IPS DF 6.9 (cell line): ENCODE measurements around the gene APCS.

Experiments
- DNase-seq: peaks from one replicate; pipeline ENCODE4 v3.0.0-alpha.2; 2013; ENCODE audit warnings: low read depth, low spot score
- H3K27ac ChIP-seq: one replicate; pipeline ENCODE4 v1.5.1; 2013; ENCODE audit warnings: low read length, control low read depth
- H3K27me3 ChIP-seq: 2 replicates; pipeline ENCODE4 v1.6.1; 2013; ENCODE audit warnings: mild to moderate bottlenecking, low read length; ENCODE audit not compliant: control insufficient read depth, insufficient read depth
- H3K36me3 ChIP-seq: 2 replicates; pipeline ENCODE4 v1.6.1; 2013; ENCODE audit warnings: low read length; ENCODE audit not compliant: control insufficient read depth, insufficient read depth
- H3K4me1 ChIP-seq: 2 replicates; pipeline ENCODE4 v1.6.1; 2013; ENCODE audit warnings: low read length; ENCODE audit not compliant: control insufficient read depth, insufficient read depth
- H3K4me3 ChIP-seq: 2 replicates; pipeline ENCODE4 v1.5.1; 2013; ENCODE audit warnings: mild to moderate bottlenecking, low read length
- H3K9me3 ChIP-seq: 2 replicates; pipeline ENCODE4 v1.6.1; 2013; ENCODE audit warnings: low read length, inconsistent platforms; ENCODE audit not compliant: control insufficient read depth, insufficient read depth
- WGBS: extraction: QIAGEN DNeasy Blood & Tissue Kit; methylation state at CpG from one replicate; pipeline ENCODE4 v1.1.7; 2013; ENCODE audit warnings: mixed read lengths, missing lambda C conversion rate; ENCODE audit not compliant: insufficient read length, insufficient coverage; 5-methylcytosine and 5-hydroxymethylcytosine counted together

APCS gene, protein sequence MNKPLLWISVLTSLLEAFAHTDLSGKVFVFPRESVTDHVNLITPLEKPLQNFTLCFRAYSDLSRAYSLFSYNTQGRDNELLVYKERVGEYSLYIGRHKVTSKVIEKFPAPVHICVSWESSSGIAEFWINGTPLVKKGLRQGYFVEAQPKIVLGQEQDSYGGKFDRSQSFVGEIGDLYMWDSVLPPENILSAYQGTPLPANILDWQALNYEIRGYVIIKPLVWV

DNA sequence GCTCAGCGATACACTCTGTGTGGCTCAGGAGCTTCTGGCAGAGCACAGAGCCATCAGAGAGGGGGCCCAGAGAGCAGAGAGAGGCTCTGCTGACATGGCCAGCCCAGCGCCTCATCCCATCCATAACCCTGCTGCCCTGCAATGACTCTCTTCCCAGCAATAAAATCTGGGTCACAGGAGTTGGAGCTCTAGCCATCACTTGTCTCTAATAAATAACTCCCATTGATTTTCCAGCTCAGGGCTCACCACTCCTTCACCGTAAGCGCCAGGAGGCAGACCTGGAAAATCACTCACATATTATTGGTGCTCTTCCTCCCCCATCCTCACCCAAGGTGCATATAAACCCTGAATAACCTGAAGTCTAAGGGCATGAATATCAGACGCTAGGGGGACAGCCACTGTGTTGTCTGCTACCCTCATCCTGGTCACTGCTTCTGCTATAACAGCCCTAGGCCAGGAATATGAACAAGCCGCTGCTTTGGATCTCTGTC is at the start of gene APCS:
TSS of gene APCS (plus strand) at position 366 of the 491 bp plus-strand sequence. CDS start at position 462, 96 bp downstream.
- no peaks in the 10 kb centered on the region for H3K36me3 ChIP-seq
- no CpG with 5 or more reads among the region's 6 CpGs for WGBS
- no peaks in the 10 kb centered on the region for H3K27me3 ChIP-seq
- DNase-seq = no peak
- H3K4me3 ChIP-seq = no peak within 1 kb of the TSS
- H3K9me3 ChIP-seq = no peaks in the 10 kb centered on the region
- H3K4me1 ChIP-seq = no peaks in the 10 kb centered on the region
- H3K27ac ChIP-seq = no peak within 1 kb of the TSS

DNA sequence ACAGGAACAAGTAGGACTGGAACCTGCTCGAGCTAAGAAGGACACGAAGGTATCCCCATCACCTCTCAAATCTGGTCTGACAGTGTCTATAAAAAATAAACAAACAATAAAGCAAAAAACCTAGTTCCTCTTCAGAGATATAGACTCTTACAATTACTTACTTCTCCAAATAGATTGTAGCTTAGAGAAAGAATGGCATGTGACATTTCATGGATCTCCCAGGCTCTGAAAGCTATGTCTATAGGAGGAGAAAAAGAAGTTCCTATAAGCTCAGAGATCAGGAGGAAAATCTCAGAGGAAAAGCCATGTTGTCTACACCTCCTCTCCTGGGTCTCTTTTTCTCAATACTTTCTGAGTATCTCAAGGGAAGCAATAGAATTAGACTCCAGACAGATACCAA is 39.5 kb upstream of the APCS start:
- DNase-seq = no peak
- no CpG with 5 or more reads among the region's 2 CpGs for WGBS
- no peaks in the 10 kb centered on the region for H3K27me3 ChIP-seq
- H3K4me1 ChIP-seq = no peaks in the 10 kb centered on the region
- no peaks in the 10 kb centered on the region for H3K9me3 ChIP-seq
- H3K4me3 ChIP-seq = no peak overlapping the region
- H3K27ac ChIP-seq = no peak overlapping the region
- H3K36me3 ChIP-seq = no peaks in the 10 kb centered on the region

DNA sequence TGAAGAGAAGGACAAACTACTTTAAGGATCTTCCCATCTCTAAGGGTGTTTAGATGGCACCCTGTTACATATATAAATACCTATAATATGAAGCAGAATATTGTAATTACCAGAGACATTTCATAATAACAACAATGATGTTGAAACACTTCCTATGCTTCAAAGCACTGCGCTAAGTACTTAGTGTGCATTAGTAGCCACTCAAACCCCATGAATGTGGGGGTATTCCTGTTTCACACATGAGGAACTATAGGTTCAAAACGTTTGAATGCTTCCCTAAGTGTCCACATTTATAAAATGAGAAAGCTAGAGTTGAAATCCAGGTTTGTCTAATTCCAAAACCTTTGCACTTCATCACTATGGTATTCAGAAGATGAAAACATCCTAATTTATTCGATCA is 33.4 kb upstream of the APCS start:
- no peak for DNase-seq
- WGBS = no CpG with 5 or more reads among the region's 3 CpGs

DNA sequence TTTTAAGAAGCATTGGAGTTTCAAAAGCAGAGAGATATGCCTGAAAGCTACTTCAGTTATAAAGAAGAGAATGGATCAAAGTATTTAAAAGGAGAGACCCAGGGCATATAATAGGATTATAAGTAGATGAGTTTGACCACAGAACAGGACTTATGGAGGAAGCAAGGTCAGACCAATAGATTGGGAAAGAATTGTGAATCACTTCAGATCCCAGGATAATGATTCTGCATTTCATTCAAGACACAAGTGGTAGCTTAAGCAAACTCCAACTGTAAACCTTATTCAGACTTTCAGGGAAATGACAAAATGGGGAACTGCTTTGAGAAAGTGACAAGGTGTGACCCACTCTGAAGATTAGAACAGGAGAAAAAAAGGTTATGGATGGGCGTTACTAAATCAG is 32.9 kb upstream of the APCS start:
- DNase-seq = no peak
- Histone ChIP-seq H3K4me3 (no peak overlapping the region), H3K27me3 (no peaks in the 10 kb centered on the region), H3K36me3 (no peaks in the 10 kb centered on the region), H3K27ac (no peak overlapping the region), H3K4me1 (no peaks in the 10 kb centered on the region), H3K9me3 (no peaks in the 10 kb centered on the region)
- WGBS = no CpG with 5 or more reads among the region's 1 CpG

More for the DNA sequence above, 33.4 kb upstream of the APCS start:
- no peak overlapping the region for H3K27ac ChIP-seq
- no peak overlapping the region for H3K4me3 ChIP-seq
- H3K4me1 ChIP-seq = no peaks in the 10 kb centered on the region
- H3K27me3 ChIP-seq = no peaks in the 10 kb centered on the region
- H3K9me3 ChIP-seq = no peaks in the 10 kb centered on the region
- no peaks in the 10 kb centered on the region for H3K36me3 ChIP-seq

DNA sequence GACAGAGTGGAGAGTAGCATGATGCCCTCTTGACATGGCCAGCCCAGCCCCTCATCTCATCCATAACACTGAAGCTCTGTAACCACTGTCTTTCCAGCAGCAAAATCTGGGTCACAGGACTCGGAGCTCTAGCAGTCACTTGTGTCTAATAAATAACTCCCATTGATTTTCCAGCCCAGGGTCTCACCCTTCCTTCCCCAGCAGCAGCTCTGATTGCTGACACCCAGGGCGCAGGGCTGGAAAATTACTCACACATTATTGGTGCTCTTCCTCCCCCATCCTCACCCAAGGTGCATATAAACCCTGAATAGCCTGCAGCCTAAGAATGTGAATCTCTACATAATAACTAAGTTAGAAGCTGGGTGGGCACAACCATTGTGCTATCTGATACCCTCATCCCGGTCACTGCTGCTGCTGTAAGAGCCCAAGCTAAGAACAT is 30.7 kb upstream of the APCS start:
- no peaks in the 10 kb centered on the region for H3K36me3 ChIP-seq
- DNase-seq = no peak
- no peak overlapping the region for H3K4me3 ChIP-seq
- H3K27me3 ChIP-seq = no peaks in the 10 kb centered on the region
- no peaks in the 10 kb centered on the region for H3K9me3 ChIP-seq
- WGBS = no CpG with 5 or more reads among the region's 3 CpGs
- no peaks in the 10 kb centered on the region for H3K4me1 ChIP-seq
- H3K27ac ChIP-seq = no peak overlapping the region

DNA sequence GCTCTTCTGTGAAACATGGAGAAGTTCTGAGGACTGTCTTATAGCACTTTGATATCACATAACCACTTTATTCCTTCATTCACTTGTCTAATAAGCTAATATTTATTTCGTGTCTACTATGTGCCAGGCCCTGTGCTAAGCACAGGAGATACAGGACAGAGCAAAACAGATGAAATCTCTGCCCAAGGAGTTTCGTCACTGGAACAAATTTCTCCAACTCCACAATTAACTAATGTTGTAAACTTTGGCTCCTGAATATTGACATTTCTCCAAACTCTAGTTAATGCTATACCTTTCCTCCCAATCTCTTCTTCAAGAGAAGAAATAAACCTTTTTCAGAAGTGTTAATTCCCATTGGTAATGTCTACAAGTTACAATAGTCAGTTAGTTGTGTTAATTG is 27.0 kb upstream of the APCS start:
- H3K4me1 ChIP-seq = peaks cover 2% of the 10 kb centered on the region; the same call in 1 of the 2 replicates
- H3K27ac ChIP-seq = no peak overlapping the region
- H3K9me3 ChIP-seq = no peaks in the 10 kb centered on the region
- no peaks in the 10 kb centered on the region for H3K27me3 ChIP-seq
- no peaks in the 10 kb centered on the region for H3K36me3 ChIP-seq
- WGBS = no CpG with 5 or more reads among the region's 2 CpGs
- DNase-seq = no peak
- no peak overlapping the region for H3K4me3 ChIP-seq

DNA sequence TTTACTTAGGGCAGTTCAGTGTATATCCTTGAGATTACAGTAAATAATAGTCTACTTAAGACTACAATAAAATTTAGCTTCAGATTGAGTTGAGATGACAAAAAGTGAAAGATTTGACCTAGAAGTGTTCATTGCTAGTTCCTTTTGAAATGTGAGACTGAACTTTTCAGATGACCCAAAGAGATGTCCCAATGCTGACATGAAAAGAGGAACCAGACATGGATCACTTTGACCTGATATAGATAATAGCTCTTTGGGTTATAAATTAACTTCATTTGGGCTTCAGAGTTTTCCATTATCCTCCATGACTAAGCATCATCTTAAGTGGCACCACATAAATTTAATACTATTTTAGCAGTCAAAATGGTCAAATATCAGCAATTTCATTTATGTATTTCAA is 26.1 kb upstream of the APCS start:
- Histone ChIP-seq H3K36me3 (no peaks in the 10 kb centered on the region), H3K4me1 (peaks cover 2% of the 10 kb centered on the region; the same call in 1 of the 2 replicates), H3K27me3 (no peaks in the 10 kb centered on the region), H3K4me3 (no peak overlapping the region), H3K27ac (no peak overlapping the region), H3K9me3 (no peaks in the 10 kb centered on the region)
- DNase-seq = no peak

DNA sequence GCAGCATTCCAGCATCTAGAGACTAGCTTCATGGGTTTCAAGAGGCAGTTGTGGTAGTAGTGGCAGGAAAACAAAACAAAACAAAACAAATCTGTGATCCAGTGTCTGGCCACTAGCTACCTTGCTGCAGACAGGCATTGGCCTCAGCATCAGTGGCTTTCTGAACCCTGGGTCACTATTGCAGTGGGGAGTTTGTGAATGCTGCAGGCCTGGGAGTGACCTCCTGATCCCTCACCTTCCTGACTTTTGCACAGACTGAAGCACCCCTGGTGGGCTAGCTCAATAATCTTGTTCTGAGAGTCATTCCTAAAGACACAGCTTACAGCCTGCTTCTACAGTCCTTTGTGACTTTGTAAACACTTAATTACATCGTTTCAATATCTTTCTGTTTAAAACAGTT is 24.9 kb upstream of the APCS start:
- H3K36me3 ChIP-seq = no peaks in the 10 kb centered on the region
- H3K27me3 ChIP-seq = no peaks in the 10 kb centered on the region
- no CpG with 5 or more reads among the region's 1 CpG for WGBS
- peaks cover 2% of the 10 kb centered on the region; the same call in 1 of the 2 replicates for H3K4me1 ChIP-seq
- no peak overlapping the region for H3K27ac ChIP-seq
- no peak overlapping the region for H3K4me3 ChIP-seq
- H3K9me3 ChIP-seq = no peaks in the 10 kb centered on the region
- DNase-seq = no peak

DNA sequence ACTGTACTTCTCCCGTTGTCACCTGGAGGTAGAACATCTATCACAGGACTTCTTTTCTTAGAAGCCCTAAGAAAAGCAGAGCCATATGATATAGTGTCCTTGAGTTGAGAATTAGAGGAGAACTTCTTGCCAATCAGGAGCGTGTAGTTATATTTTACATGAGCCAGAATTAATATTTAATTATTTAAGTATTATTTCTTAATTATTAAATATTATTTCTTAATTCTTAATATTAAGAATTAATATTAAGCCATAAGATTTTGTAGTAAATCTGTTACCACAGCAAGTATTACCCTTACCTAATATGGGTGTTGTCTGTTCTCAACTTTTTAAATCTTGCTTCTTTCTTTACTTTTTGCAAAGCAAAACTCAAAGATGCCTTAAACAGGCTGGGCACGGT is 10.2 kb upstream of the APCS start:
- Histone ChIP-seq H3K27me3 (no peaks in the 10 kb centered on the region), H3K4me3 (no peak overlapping the region), H3K9me3 (no peaks in the 10 kb centered on the region), H3K36me3 (no peaks in the 10 kb centered on the region), H3K4me1 (no peaks in the 10 kb centered on the region), H3K27ac (no peak overlapping the region)
- no peak for DNase-seq
- WGBS = no CpG with 5 or more reads among the region's 3 CpGs

DNA sequence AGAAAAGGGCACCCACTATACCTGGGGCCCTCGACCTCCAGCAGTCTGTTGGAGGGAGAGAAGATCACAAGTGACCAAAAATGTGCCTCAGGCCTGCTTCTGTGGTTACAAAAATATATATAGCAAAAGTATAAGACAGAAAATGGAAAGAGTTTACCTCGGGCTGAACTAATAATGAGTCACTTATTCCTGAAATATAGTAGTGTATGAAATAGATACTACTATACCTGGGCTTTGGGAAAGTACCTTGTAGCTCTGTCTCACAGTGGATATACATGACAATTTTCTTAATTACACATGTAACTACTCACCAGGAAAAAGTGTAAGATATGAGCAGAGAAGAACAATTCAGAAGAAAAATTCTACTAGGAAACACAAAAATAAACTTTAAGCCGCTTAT is 7.3 kb upstream of the APCS start:
- Histone ChIP-seq H3K4me3 (no peak overlapping the region), H3K9me3 (no peaks in the 10 kb centered on the region), H3K27me3 (no peaks in the 10 kb centered on the region), H3K4me1 (no peaks in the 10 kb centered on the region), H3K36me3 (no peaks in the 10 kb centered on the region), H3K27ac (no peak overlapping the region)
- WGBS = no CpG with 5 or more reads among the region's 3 CpGs
- DNase-seq = no peak

DNA sequence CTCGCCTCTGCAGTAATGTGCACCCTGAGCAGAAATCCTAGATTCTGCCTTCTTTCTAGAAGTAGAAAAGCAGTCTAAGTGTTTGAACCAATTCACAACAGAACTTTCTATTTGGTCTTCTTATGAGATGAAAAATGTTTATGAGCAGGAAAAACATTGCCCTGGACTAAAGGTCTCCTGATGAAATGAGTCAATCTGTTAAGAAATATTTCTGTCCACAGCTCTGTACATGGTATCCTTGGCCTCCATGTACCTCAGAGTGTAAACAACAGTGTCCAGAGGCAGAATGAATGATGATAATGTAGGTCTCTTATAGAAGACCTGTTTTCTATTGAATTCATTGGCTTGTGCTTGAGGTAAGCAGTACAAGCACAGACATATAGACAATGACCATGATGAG is 6.2 kb upstream of the APCS start:
- WGBS = no CpG with 5 or more reads among the region's 1 CpG
- no peaks in the 10 kb centered on the region for H3K4me1 ChIP-seq
- no peaks in the 10 kb centered on the region for H3K27me3 ChIP-seq
- H3K9me3 ChIP-seq = no peaks in the 10 kb centered on the region
- H3K4me3 ChIP-seq = no peak overlapping the region
- no peak overlapping the region for H3K27ac ChIP-seq
- DNase-seq = no peak
- no peaks in the 10 kb centered on the region for H3K36me3 ChIP-seq
